Epidermal melanocyte (primary cell): ENCODE measurements around the gene RPL35A.
A peak's percentile ranks its signal among the peaks of the same experiment; 100 is the strongest.
"Not testable (repeated sequence)": the region's sequence is repeated elsewhere in the genome, so short reads cannot be mapped to it uniquely, and the experiment has no call there.

Experiments
- DNase-seq: peaks from one replicate; pipeline ENCODE4 v3.0.0; 2011; ENCODE audit warnings: low spot score; ENCODE audit not compliant: insufficient read length

Gene RPL35A

DNA sequence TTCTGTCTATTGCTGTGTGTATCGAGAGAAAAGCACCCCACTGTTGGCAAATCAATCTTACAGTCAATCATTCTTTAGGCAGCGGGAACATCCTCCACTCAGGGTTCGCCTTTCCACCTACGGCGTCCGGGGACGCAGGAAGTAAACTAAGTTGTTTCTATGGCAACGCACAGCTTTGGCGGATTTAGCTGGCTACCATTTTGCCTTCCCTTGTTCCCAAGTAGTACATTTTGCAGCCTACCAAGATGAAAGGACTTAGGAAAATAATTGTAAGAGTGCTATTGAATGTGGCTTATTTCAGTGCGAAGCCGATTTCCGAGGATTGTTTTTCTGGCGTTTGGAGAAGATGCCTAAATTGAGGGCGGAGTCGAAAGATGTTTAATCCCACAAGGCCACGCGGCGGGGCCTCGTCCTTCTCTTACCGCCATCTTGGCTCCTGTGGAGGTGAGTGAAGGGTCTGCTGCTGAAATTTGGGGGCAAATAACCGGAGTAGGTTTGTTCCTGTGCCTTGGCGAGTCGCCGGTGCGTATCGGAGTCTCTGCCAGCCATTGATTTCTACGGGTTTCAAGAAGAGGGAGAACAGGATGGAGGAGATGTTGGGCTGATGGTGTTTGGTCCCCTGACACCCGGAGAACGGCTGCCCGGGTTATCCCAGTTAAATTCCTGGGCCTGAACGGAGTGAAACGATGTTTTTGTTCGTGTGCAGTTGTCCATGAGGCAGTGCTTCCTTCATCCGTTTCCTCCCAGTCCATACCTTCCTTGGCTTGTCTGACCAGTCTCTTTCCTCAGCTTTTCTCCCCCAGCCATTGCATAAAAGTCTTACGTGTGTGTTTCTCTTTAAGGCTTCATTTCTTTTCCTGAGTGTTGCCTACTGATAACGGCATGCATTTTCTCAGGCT lies at the start of gene RPL35A:
Gene RPL35A (plus strand): TSS at position 413 of the 899 bp plus-strand sequence. CDS start 778 bp downstream, outside the sequence.
- DNase-seq = peak; percentile 79

DNA sequence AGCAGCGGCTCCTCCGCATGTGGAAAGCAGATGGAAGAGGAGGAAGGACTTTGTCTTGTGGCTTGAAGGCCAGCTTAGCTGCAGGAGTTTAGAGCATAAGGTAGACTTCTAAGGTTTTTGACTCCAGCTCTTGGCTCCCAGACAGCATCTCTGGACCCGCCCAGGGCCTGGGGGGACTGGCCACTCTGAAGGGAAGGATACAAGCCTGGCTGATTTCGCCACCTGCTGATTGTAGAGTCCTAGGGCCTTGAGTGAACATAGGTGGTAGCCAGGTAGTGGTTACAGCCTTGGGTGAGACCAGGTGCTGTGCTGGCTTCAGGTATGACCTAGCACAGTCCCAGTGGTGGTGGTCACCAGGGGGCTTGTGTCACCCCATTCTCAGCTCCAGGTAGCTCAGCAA lies 48.4 kb upstream of the RPL35A start:
- no peak for DNase-seq

DNA sequence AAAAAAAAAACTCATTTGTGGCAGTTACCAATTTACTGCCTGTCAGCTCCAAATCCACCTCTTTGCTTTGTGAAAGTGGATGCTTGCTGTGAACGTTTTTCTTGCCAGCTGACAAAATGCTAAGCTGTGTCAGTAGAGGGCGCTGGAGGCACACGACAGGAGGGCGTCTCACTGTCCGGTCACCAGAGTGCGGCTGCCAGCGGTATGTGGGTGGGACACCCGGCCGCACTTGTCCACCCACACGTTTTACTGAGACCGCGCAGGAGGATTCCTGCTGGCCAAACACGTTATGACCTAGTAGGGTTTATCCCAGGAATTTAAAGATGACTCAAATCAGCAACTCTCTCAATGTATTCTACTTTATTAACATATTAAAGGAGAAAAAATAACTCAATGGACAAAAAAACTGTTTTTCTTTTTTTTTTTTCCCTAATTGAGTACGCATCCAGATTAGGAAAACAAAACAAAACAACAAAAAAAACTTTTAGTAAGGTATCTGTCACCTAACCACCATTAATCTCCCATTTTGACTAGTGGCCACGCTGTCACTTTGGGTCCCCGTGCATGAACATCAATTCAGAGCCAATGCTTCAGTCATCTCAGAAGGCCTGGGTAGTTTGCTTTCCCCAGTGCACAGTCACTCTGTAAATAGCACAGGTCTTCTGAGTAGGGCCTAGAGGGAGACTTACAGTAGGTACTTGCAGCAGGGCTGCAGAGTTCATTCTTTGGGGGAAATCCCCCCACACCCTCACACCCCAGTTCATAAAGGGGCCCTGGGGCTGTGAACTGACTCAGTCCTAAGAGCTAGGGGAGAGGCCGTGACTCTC lies 43.8 kb upstream of the RPL35A start:
- peak; percentile 77 for DNase-seq

DNA sequence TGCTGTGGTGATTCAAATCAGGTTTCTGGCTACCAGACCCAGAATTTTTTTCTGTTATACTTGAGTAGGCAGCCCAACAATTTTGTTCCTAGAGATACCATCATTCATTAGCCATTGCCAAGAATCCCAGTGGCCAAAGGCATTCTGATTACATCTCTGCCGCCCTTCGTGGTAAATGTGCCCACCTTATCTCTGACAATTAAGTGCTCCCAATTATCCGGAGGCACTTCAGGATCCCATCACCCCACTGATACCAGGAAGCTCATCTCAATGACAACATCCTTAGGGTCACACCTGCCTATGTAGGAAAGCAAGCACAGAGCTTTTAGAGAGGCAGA lies 43.2 kb upstream of the RPL35A start:
- no peak for DNase-seq

DNA sequence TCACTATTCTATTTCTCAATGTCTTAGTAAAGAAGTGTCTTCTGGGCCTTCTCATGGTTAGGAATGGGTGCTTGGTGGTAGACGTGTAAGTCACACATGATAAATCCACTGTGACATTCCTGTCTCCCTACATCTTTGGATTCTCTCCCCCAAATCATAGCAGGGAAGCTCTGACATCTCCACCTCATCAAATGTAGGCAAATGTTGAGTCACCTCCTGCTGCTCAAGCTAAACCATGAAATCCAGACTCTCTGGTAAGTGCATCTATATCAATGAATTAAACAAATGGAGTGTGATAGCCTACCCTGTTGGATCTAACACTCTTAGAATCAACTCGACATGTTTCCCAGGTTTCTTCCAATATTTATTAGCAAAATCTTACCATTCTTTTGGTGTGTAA lies 42.8 kb upstream of the RPL35A start:
- DNase-seq = no peak

DNA sequence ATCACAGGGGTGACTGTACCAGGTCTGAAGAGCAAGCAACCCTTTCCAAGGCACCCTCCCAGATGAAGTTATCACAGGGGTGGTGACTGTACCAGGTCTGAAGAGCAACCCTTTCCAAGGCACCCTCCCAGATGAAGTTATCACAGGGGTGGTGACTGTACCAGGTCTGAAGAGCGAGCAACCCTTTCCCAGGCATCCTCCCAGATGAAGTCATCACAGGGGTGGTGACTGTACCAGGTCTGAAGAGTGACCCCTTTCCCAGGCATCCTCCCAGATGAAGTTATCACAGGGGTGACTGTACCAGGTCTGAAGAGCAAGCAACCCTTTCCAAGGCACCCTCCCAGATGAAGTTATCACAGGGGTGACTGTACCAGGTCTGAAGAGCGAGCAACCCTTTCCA lies 41.4 kb upstream of the RPL35A start:
- not testable (repeated sequence) for DNase-seq

DNA sequence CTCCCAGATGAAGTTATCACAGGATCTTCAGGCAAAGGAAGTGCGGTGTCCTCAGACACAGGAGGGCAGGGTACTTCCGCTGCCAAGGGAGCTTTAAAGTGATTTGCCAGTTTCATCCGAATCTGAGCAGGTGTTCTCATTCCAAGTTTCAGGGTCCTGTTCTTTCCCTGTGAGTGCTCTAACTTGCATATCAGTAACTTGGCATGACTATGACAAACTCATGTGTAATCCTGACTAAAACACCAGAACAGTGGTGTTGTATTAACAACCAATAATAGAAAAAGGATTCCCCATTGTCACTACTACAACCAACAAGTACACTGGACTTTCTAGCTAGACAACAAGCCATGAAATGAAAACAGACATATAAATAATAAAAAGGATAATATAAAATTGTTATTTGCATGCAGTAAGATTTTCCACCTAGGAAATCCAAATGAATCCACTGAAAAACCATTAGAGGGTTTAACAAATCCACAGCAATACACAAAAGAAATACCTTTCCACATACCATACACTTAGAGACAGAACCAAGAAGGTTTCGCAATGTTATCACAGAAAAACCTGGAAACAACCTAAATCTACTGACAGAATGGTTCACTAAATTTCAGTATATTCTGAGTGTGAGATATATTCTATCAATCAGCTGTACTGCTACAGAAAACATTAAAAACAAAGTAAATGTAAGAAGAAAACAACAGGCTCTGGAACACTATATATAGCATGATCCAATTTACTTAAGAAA lies 40.9 kb upstream of the RPL35A start:
- DNase-seq = no peak

DNA sequence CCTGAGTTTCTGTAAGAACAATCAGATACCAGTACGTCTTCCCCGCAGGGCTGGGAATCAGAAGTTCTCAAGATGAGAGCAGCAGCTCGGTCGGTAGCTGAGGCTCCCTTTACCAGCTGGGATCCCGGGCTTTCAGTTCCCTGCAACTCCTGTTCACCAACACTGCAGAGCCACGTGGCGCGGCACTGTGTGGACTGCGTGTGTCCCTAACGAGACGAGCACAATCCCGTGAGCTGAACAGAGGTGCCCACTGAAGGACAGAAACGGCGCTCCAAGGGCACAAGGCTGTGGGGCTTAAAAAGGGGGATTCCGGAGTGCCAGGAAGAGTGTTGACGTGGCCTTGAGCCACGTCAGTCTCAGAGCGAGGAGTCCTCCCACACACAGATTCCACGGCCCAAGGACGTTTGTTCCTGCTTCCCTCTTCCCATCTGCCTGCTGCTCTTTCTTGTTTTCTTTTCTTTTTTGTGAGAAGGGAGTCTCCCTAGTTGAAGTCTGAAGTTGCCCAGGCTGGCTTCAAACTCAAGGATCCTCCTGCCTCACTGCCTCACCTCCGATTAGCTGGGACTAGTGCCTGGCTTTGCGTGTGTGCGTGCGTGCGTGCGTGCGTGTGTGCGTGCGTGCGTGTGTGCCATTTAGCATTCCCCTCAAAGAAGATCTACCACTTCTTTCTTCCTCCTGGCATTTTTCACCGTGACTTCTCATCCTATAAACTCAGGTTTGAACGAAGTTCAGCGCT lies 37.1 kb upstream of the RPL35A start:
- no peak for DNase-seq

DNA sequence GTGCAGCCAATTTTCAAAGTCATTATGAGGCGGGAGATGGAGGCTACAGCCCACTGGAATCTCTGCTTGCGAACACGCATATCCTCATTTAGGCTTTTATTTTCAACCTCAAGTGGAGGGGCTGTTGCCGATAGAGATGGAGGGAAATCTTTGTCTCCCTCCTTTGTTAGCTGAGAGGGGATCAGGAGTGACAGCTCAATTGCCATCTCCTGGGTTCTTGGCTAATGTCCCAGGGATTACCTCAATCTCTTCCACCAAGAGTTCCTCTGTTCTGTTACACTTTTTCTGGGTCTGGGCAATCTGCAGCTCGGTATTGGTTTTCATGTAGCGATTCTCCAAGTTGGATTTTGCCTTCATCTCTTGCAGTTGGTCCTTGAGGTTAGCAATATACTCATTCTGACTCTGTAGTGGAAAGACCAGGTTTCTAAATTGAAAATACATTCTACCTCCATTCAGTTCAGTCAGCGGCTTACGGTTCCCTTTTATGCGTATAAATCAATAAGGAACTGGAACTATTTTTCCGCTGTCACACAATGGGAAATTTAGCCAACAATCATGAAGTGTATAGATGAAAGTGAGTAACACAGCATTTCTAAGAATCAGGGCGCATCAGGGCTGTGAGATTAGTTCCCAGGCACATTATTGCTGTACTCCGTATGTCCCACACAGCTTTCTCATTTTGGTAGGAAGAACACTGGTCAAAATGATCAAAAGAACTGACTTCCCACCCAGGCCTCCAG lies 36.2 kb upstream of the RPL35A start:
- no peak for DNase-seq

DNA sequence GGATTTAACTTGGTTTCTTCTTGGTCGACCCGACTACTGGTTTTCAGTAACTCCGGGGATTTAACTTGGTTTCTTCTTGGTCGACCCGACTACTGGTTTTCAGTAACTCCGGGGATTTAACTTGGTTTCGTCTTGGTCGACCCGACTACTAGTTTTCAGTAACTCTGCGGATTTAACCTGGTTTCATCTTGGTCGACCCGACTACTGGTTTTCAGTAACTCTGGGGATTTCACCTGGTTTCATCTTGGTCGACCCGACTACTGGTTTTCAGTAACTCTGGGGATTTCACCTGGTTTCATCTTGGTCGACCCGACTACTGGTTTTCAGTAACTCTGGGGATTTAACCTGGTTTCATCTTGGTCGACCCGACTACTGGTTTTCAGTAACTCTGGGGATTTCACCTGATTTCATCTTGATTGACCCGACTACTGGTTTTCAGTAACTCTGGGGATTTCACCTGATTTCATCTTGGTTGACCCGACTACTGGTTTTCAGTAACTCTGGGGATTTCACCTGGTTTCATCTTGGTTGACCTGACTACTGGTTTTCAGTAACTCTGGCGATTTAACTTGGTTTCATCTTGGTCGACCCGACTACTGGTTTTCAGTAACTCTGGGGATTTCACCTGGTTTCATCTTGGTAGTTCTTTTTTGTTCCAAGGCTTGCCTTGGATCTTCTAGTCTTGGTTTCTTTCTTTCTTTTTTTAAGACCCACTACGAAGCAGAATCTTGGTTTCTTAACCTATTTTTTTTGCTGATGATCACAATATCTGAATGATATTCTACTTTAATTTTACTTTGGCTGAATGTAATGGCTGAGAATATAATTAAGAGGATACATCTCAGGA lies 28.3 kb upstream of the RPL35A start:
- not testable (repeated sequence) for DNase-seq

DNA sequence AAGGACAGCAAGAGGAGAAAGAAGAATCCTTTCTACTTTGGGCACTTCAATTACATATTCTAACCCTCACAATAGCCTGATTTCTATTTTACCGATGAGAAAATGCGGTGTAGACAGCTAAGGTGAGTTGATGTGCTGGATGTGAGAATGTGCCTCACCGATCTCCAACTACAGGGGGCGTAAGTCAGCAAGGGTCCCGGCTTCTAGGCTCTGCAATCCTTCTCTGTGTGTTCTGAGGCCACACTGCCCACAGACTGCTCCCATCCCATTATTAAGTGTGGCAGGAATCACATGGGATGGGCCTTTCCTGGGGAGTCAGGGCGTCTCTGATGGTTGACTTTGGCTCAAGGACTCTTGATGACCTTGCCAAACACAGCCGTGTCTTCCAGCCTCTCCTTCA lies 23.6 kb upstream of the RPL35A start:
- no peak for DNase-seq

DNA sequence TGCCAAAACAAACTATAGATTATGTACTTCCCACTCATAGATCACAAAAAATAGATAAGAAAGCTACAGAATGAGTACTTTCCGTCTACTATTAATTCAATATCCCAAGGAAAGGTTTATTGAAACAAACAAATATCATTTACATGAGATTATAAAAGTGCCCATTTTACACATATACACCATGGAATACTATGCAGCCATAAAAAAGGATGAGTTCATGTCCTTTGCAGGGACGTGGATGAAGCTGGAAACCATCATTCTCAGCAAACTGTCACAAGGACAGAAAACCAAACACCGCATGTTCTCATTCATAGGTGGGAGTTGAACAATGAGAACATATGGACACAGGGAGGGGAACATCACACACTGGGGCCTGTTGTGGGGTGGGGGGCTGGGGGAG lies 22.4 kb upstream of the RPL35A start:
- not testable (repeated sequence) for DNase-seq

DNA sequence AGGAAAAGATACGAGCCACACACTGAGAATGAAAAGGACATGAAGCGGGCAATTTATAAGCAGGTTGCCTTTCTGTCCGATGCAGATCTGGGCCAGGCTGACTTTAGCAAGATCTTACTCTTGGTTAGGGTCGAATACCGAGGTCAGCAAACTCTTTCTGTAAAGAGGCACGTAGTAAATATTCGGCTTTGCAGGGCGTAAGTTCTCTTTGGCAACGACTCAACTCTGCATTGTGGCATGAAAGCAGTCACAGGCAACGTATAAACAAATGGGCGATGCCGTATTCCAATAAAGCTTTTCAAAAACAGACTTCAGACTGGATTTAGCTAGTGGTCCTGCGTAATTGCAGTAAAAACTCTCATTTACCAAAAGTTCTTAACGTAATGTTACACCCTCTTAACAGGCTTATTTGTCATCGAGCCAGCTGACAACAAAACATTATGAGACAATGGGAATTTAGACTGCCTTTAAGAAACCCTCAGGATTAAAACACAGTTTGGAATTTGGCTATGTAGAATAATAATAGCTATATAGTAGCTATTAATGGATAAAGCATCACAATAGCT lies 13.1 kb upstream of the RPL35A start:
- no peak for DNase-seq

DNA sequence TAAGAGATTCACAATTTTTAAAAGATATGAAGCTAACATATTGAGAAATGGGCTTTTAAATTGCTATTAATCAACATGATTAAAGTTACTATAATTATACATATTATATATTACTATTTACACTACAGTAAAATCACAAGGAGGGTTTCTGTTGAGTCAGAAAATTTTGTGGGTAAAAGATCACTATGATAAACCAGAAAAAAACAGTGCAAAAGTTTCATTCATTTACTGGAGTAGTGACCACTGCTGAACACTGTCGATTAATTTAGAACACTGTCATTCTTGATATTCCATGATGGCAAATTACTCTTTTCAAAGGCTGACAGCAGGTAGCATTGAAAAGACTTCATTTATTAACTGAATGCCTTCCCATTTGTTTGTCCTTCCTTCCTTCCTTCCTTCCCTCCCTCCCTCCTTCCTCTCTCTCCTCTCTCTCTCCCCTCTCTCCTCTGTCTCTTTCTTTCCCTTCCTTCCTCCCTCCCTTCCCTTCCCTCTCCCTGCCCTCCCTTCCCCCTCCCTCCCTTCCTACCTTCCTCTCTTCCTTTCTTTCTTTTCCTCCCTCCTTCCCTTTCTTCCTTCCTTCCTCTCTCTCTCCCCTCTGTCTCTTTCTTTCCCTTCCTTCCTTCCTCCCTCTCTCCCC lies 9.1 kb upstream of the RPL35A start:
- DNase-seq = no peak

DNA sequence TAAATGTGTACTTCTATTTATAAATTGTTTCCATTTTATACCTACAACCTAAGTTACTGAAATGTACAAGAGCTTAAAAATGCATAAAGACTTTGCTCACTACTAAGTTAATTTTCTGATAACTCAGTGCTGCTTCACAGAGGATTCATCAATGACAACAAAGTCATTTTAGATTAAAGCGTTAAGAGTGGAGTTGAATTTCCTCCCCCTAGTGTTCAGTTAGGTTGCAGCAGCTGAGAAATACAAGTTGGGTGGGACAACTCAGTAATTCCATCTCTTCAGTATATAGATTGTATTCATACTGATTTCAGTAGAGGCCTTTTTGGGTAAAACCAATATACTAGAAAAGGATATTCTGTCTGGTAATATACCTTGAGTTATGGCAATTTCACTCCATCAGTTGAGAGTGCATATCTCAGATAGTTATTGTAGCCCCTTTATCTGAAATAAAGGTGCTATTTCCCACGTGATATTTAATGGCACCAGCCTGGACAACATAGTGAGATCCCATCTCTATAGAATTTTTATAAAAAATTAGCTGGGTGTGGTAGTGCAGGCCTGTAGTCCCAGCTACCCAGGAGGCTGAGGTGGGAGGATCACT lies 6.9 kb upstream of the RPL35A start:
- no peak for DNase-seq

DNA sequence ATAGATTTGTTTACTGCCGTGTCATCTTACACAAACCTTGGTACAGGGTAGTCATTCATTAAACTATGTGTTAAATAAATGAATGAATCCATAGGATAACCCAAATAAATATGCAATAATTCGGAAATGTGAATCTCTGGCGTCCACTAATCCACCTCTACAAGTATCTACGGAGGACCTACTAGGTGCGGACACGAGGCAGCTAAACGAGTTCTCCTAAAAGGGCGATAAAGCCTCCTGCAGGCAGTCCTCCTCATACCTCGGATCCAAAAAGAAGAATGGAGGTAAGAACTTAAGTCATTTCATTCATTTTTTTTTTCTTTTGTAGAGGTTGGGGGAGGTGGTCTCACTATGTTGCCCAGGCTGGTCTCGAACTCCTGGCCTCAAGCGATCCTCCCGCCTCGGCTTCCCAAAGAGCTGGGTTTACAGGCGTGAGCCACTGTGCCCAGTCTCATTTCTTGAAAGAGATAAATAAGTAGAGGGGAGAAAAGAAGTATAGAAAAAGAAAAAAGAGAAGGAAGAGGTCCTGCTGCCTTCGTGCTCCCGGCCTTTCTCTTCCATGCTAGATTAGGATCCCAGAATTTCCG lies 706 bp upstream of the RPL35A start:
- no peak for DNase-seq

DNA sequence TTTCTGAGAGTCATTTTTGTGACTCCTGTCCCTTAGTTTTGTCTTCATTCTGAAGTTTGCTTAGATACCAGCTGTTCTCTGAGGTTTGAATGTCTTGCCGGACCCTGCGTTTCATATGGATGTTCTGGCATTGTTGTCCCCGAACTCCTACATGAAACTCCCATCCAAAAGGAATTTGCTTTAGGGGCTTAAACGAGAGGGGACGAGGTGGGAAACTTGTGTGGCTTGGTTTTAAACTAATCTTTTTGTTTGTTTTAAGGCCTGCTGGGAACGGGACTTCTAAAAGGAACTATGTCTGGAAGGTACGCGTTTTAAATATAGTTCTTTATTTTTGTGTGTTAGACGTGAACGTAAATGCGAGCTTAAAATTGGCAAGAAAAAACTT lies 679 bp downstream of the RPL35A start:
- no peak for DNase-seq

DNA sequence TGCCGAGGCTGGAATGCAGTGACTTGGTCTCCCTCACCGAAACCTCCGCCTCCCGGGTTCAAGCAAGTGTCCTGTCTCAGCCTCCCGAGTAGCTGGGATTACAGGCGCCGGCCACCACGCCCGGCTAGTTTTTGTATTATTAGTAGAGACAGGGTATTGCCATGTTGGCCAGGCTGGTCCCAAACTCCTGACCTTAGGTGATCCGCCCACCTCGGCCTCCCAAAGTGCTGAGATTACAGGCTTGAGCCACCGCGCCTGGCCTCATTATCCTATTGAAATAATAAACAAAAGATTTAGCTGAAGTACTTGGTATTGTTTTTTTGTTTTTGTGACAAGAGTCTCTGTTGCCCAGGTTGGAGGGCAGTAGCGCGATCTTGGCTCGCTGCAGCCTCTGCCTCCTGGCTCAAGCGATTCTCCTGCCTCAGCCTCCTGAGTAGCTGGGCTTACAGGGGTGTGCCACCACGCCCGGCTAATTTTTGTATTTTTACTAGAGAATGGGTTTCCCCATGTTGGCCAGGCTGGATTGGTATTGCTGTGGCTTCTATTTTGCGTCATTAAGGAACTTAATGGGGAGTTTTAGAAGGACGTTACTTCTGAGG lies 1.5 kb downstream of the RPL35A start:
- no peak for DNase-seq
